Activated CD8-positive, alpha-beta T cell treated with anti-CD3 and anti-CD28 coated beads for 36 hours (primary cell): ENCODE measurements around the gene PLCB3. TPM values are rescaled to one million over a fixed set of nuclear protein-coding genes. Genes with fewer than 3 reads are reported as not detected.

Experiments
- ATAC-seq: fragments of 200-7000 bp; cut with Tn5 transposase; one replicate; pipeline ENCODE4 v1.10.0; 2021; ENCODE audit warnings: mild to moderate bottlenecking, moderate library complexity
- CTCF ChIA-PET: fragments of 350-600 bp; sonication (Branson Sonifier 250); formaldehyde crosslinking; loops from one replicate; lab custom pipeline; 2021; ENCODE audit warnings: antibody characterized with exemption; lab: Charles Lee
- POLR2A ChIA-PET: fragments of 350-600 bp; sonication (Branson Sonifier 250); formaldehyde crosslinking; loops from one replicate; lab custom pipeline; 2021; ENCODE audit warnings: antibody characterized with exemption; lab: Charles Lee
- DNase-seq: peaks from one replicate; pipeline ENCODE4 v3.0.0-alpha.2; 2020
- H3K27ac Mint-ChIP-seq: one replicate; pipeline ENCODE4 v1.8.0; 2021; ENCODE audit warnings: mild to moderate bottlenecking, mixed read lengths
- H3K27me3 Mint-ChIP-seq: one replicate; pipeline ENCODE4 v1.8.0; 2021; ENCODE audit warnings: mixed read lengths
- H3K36me3 Mint-ChIP-seq: one replicate; pipeline ENCODE4 v1.8.0; 2021; ENCODE audit warnings: low read depth, mixed read lengths
- H3K4me1 Mint-ChIP-seq: one replicate; pipeline ENCODE4 v1.8.0; 2021; ENCODE audit warnings: low read depth, mixed read lengths
- H3K4me3 Mint-ChIP-seq: one replicate; pipeline ENCODE4 v1.8.0; 2021; ENCODE audit warnings: mild to moderate bottlenecking, moderate library complexity, mixed read lengths
- H3K9me3 Mint-ChIP-seq: one replicate; pipeline ENCODE4 v1.8.0; 2021; ENCODE audit warnings: mixed read lengths
- intact Hi-C: fragments of 100-400 bp; cut with micrococcal nuclease; formaldehyde crosslinking; loops from one replicate; pipeline ENCODE4 v1.10.0; 2022
- total RNA-seq, 2 experiments: library from RNA; stranded (reverse); gene quantifications; one replicate each; pipeline ENCODE4 v1.2.3, GENCODE V29; 2021
- TF ChIP-seq, protein P1 (sequence below): fragments of 200-600 bp; IDR thresholded peaks from one replicate; pipeline ENCODE4 v1.8.0; 2022; ENCODE audit warnings: antibody characterized with exemption, mild to moderate bottlenecking

The PLCB3 gene
- total RNA-seq, 2 experiments from 2014 or later, result 8.7 to 9.6 TPM

DNA sequence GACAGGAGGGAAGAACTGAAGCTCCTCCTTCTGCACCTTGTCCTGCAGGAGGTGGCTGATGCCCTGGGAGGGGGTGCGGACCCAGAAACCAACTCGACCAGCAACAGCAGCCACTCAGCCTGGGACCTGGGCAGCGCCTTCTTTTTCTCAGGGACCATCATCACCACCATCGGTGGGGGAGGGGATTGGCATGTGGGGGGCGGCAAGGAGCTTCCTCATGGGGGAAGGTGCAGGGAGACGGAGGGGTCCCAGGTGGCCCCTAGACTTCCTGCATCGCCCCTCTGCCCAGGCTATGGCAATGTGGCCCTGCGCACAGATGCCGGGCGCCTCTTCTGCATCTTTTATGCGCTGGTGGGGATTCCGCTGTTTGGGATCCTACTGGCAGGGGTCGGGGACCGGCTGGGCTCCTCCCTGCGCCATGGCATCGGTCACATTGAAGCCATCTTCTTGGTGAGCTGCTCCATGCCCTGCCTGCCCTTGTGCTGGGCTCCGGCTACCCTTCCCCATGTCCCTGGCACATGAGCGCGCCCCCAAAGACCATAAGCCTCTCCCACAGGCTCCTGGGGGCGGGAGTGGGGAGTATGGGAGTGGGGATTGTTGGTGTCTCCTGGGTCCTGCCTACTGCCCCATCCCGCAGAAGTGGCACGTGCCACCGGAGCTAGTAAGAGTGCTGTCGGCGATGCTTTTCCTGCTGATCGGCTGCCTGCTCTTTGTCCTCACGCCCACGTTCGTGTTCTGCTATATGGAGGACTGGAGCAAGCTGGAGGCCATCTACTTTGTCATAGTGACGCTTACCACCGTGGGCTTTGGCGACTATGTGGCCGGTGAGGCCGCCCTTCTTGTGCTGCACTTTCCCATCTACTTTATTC, 45.7 kb downstream of the PLCB3 start:
- peaks cover 11% of the 10 kb centered on the region for H3K4me1 Mint-ChIP-seq
- no peak for DNase-seq
- H3K27ac Mint-ChIP-seq, result no peak overlapping the region
- TF ChIP-seq, protein P1, sequence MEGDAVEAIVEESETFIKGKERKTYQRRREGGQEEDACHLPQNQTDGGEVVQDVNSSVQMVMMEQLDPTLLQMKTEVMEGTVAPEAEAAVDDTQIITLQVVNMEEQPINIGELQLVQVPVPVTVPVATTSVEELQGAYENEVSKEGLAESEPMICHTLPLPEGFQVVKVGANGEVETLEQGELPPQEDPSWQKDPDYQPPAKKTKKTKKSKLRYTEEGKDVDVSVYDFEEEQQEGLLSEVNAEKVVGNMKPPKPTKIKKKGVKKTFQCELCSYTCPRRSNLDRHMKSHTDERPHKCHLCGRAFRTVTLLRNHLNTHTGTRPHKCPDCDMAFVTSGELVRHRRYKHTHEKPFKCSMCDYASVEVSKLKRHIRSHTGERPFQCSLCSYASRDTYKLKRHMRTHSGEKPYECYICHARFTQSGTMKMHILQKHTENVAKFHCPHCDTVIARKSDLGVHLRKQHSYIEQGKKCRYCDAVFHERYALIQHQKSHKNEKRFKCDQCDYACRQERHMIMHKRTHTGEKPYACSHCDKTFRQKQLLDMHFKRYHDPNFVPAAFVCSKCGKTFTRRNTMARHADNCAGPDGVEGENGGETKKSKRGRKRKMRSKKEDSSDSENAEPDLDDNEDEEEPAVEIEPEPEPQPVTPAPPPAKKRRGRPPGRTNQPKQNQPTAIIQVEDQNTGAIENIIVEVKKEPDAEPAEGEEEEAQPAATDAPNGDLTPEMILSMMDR, result no peak
- intact Hi-C loops, result no loop called here
- no peaks in the 10 kb centered on the region for H3K36me3 Mint-ChIP-seq
- H3K9me3 Mint-ChIP-seq, result no peaks in the 10 kb centered on the region
- no peak for ATAC-seq
- ChIA-PET POLR2A (interaction anchor here (0.6 to 1.6 kb wide), 4 partner anchors 25 to 72 kb away, joined by 3 to 4 read pairs (median 4); no protein-coding TSS in a partner anchor), CTCF (interaction anchor here (1.2 to 1.5 kb wide), 2 partner anchors 25 to 46 kb away, joined by 3 to 4 read pairs; partner anchors contain the start of gene PLCB3)
- H3K4me3 Mint-ChIP-seq, result no peak overlapping the region
- H3K27me3 Mint-ChIP-seq, result peaks cover 76% of the 10 kb centered on the region

DNA sequence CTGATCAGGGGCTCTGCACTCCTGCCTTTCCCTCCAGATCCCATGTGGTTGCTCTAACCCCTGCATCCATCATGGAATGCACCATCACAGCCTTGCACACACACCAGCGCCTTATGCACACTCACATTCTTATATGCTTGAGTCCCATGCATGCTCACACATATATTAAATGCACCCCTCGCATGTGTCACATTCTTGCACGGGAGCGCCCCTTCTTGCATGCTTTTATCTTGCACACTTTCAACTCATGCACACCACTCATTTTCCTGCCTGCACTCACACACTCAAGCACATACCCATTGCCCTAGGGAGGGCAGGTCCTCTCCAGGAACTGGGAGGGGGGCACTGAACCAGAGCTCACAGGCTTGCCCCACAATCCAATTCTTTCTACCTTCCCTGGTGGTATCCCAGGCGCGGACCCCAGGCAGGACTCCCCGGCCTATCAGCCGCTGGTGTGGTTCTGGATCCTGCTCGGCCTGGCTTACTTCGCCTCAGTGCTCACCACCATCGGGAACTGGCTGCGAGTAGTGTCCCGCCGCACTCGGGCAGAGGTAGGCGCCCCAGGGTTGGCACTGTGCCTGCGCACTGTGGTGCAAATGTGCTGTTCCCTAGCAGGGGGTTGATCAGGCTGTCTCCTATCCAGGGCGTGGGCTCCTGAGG, 46.5 kb downstream of the PLCB3 start:
- TF ChIP-seq, protein P1, result no peak

DNA sequence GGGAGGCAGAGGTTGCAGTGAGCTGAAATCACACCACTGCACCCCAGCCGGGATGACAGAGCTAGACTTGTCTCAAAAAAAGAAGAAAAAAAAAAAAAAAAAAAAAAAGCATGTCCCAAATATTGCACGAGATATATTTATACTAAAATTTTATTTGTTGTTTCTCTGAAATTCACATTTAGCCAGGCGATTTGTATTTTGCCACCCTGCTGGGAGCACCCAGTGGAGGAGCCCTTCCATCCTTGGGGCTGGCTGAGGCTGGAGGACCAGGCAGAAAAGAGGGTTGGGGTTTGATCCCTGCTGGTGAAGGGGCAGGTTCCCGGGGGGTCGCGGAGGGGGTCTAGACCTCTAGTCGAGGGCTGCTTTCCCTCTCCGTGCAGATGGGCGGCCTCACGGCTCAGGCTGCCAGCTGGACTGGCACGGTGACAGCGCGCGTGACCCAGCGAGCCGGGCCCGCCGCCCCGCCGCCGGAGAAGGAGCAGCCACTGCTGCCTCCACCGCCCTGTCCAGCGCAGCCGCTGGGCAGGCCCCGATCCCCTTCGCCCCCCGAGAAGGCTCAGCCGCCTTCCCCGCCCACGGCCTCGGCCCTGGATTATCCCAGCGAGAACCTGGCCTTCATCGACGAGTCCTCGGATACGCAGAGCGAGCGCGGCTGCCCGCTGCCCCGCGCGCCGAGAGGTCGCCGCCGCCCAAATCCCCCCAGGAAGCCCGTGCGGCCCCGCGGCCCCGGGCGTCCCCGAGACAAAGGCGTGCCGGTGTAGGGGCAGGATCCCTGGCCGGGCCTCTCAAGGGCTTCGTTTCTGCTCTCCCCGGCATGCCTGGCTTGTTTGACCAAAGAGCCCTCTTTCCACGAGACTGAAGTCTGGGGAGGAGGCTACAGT, 47.9 kb downstream of the PLCB3 start:
- CTCF ChIA-PET, result no interaction called here
- no peak overlapping the region for H3K4me3 Mint-ChIP-seq

More for the DNA sequence above, 46.5 kb downstream of the PLCB3 start:
- no peak for DNase-seq
- Mint-ChIP-seq H3K4me1 (peaks cover 11% of the 10 kb centered on the region), H3K4me3 (no peak overlapping the region), H3K36me3 (no peaks in the 10 kb centered on the region), H3K9me3 (no peaks in the 10 kb centered on the region), H3K27ac (no peak overlapping the region), H3K27me3 (peaks cover 73% of the 10 kb centered on the region)
- ChIA-PET POLR2A (interaction anchor here (1.6 kb wide), 1 partner anchor 73 kb away, joined by 3 read pairs; no protein-coding TSS in a partner anchor), CTCF (no interaction called here)
- intact Hi-C loops, result no loop called here
- no peak for ATAC-seq

DNA sequence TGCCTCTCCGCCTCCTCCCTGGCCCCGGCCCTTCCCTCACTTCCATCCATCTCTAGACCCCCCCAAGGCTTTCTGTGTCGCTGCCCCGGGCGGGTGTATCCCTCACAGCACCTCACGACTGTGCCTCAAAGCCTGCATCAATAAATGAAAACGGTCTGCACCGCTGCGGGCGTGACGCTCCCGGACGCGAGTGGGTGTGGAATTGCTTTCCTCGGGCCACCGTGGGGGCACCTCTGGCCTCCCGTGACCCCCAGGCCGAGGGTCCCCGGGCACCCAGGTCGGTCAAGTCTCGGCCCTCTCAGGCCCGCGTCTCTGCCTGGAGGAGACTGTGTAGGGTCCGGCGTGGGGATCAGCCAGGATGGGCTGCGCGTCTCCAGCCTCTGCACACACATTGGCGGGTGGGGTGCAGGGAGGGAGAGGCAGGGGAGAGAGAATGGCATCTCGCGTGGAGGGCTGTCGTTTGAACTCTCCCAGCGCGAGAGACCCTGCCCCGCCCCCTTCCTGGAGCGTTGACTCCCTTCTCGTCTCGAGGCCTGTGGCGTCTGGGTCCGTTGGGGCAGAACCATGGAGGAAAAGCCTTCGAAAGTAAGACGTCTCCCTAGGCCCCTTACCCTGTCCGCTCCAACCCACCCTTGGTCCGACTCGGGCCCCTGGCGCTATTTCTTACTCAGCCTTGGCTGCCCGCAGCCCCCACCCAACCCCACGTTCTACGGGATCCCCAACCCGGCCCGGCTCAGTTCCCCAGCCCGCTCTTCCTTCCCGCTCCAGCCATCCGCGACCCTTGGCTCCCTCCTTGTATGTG, 48.7 kb downstream of the PLCB3 start, which contains the start of gene CATSPERZ:
Gene CATSPERZ, plus strand, starts transcription at position 512 of the 802 bp plus-strand sequence. Its CDS starts 53 bp downstream, at position 565.
- ATAC-seq (no peak), DNase-seq (no peak)
- H3K27me3 Mint-ChIP-seq, result peaks cover 56% of the 10 kb centered on the region
- H3K36me3 Mint-ChIP-seq, result no peaks in the 10 kb centered on the region
- POLR2A ChIA-PET, result interaction anchor here (0.8 to 5.3 kb wide), 6 partner anchors 17 to 94 kb away, joined by 3 to 55 read pairs (median 4); partner anchors contain the start of genes FERMT3, PRDX5 and TRMT112
- intact Hi-C loops, result loop anchor here (5.0 to 10.0 kb wide), 2 partner anchors 55 to 98 kb away; partner anchors contain the start of genes FKBP2 and PPP1R14B
- CTCF ChIA-PET, result interaction anchor here (0.8 to 5.3 kb wide), 27 partner anchors 9 to 300 kb away, joined by 3 to 111 read pairs (median 7); partner anchors contain the start of genes BAD, DNAJC4, FERMT3 and GPR137
- H3K4me1 Mint-ChIP-seq, result peaks cover 18% of the 10 kb centered on the region
- TF ChIP-seq, protein P1, result no peak
- H3K27ac Mint-ChIP-seq, result no peak within 1 kb of the TSS
- no peaks in the 10 kb centered on the region for H3K9me3 Mint-ChIP-seq
- H3K4me3 Mint-ChIP-seq, result peak within 1 kb of the TSS; percentile 57

More for the DNA sequence above, 47.9 kb downstream of the PLCB3 start:
- ATAC-seq, result no peak
- TF ChIP-seq, protein P1, result no peak
- peaks cover 62% of the 10 kb centered on the region for H3K27me3 Mint-ChIP-seq
- H3K27ac Mint-ChIP-seq, result no peak overlapping the region
- intact Hi-C loops, result no loop called here
- POLR2A ChIA-PET, result no interaction called here
- no peaks in the 10 kb centered on the region for H3K9me3 Mint-ChIP-seq
- DNase-seq, result no peak
- H3K36me3 Mint-ChIP-seq, result no peaks in the 10 kb centered on the region
- H3K4me1 Mint-ChIP-seq, result peaks cover 17% of the 10 kb centered on the region
